SK-N-SH treated with all-trans-retinoic acid at 6 μM for 48 hours (cell line): ENCODE measurements around the gene RDH14.

ENCODE experiments used
- ATAC-seq: fragments of 200-7000 bp; cut with Tn5 transposase; 3 replicates; pipeline ENCODE4 v1.9.1; 2020; ENCODE audit warnings: mild to moderate bottlenecking, moderate library complexity
- ARNTL ChIP-seq: fragments of 450-650 bp; formaldehyde crosslinking; IDR thresholded peaks from 2 replicates; pipeline ENCODE4 v1.5.0; 2020; ENCODE audit warnings: low read depth, mild to moderate bottlenecking, moderate library complexity, borderline replicate concordance
- BACH2 ChIP-seq: fragments of 250-450 bp; sonication (Bioruptor Pico); IDR thresholded peaks from 2 replicates; pipeline ENCODE4 v1.9.0; 2021; ENCODE audit warnings: mild to moderate bottlenecking, borderline replicate concordance
- CSDC2 ChIP-seq: fragments of 250-450 bp; sonication (Bioruptor Pico); IDR thresholded peaks from 2 replicates; pipeline ENCODE4 v1.5.0; 2020; ENCODE audit warnings: mild to moderate bottlenecking, moderate library complexity
- CSRNP3 ChIP-seq: fragments of 250-450 bp; sonication (Bioruptor Pico); IDR thresholded peaks from 2 replicates; pipeline ENCODE4 v1.5.1; 2021; ENCODE audit warnings: mild to moderate bottlenecking, moderate library complexity
- PPARA ChIP-seq: fragments of 250-450 bp; sonication (Bioruptor Pico); IDR thresholded peaks from 2 replicates; pipeline ENCODE4 v1.5.0; 2020; ENCODE audit warnings: mild to moderate bottlenecking, borderline replicate concordance
- TCF4 ChIP-seq: fragments of 250-450 bp; sonication (Bioruptor Pico); IDR thresholded peaks from 2 replicates; pipeline ENCODE4 v1.8.0; 2021; ENCODE audit warnings: mild to moderate bottlenecking, moderate library complexity, borderline replicate concordance
- TOX ChIP-seq: fragments of 250-450 bp; sonication (Bioruptor Pico); IDR thresholded peaks from 2 replicates; pipeline ENCODE4 v1.8.0; 2021; ENCODE audit warnings: mild to moderate bottlenecking, moderate library complexity, borderline replicate concordance
- ZC3H10 ChIP-seq: fragments of 250-450 bp; sonication (Bioruptor Pico); IDR thresholded peaks from 2 replicates; pipeline ENCODE4 v1.5.1; 2021; ENCODE audit warnings: mild to moderate bottlenecking, moderate library complexity
- ZFP3 ChIP-seq: fragments of 250-450 bp; sonication (Bioruptor Pico); IDR thresholded peaks from 2 replicates; pipeline ENCODE4 v1.5.0; 2020; ENCODE audit warnings: mild to moderate bottlenecking, moderate library complexity
- ZFP30 ChIP-seq: fragments of 450-650 bp; formaldehyde crosslinking; IDR thresholded peaks from 2 replicates; pipeline ENCODE4 v1.5.0; 2022; ENCODE audit warnings: mild to moderate bottlenecking, moderate library complexity
- ZNF70 ChIP-seq: fragments of 450-650 bp; formaldehyde crosslinking; IDR thresholded peaks from 2 replicates; pipeline ENCODE4 v1.5.0; 2020; ENCODE audit warnings: mild to moderate bottlenecking, moderate library complexity
- ZNF8 ChIP-seq: fragments of 450-650 bp; formaldehyde crosslinking; IDR thresholded peaks from 2 replicates; pipeline ENCODE4 v1.5.0; 2020; ENCODE audit warnings: mild to moderate bottlenecking, moderate library complexity
- TF ChIP-seq, protein P1 (sequence below): fragments of 250-450 bp; sonication (Bioruptor Pico); IDR thresholded peaks from 2 replicates; pipeline ENCODE4 v1.5.1; 2020; ENCODE audit warnings: low read depth, mild to moderate bottlenecking, moderate library complexity
- TF ChIP-seq, protein P2 (sequence below): fragments of 250-450 bp; sonication (Bioruptor Pico); IDR thresholded peaks from 2 replicates; pipeline ENCODE4 v1.5.0; 2020; ENCODE audit warnings: mild to moderate bottlenecking, moderate library complexity
- TF ChIP-seq, protein P3 (sequence below): fragments of 250-450 bp; sonication (Bioruptor Pico); IDR thresholded peaks from 2 replicates; pipeline ENCODE4 v1.8.0; 2021; ENCODE audit warnings: low read depth, mild to moderate bottlenecking, moderate library complexity, borderline replicate concordance

The RDH14 gene

GRCh38 chr2:18520451-18521425 is 39.7 kb downstream of the RDH14 start:
- no peak for TF ChIP-seq ZC3H10
- TF ChIP-seq, protein P1, sequence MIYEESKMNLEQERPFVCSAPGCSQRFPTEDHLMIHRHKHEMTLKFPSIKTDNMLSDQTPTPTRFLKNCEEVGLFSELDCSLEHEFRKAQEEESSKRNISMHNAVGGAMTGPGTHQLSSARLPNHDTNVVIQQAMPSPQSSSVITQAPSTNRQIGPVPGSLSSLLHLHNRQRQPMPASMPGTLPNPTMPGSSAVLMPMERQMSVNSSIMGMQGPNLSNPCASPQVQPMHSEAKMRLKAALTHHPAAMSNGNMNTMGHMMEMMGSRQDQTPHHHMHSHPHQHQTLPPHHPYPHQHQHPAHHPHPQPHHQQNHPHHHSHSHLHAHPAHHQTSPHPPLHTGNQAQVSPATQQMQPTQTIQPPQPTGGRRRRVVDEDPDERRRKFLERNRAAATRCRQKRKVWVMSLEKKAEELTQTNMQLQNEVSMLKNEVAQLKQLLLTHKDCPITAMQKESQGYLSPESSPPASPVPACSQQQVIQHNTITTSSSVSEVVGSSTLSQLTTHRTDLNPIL (CRISPR knock-in tag) = no peak
- TF ChIP-seq, protein P2, sequence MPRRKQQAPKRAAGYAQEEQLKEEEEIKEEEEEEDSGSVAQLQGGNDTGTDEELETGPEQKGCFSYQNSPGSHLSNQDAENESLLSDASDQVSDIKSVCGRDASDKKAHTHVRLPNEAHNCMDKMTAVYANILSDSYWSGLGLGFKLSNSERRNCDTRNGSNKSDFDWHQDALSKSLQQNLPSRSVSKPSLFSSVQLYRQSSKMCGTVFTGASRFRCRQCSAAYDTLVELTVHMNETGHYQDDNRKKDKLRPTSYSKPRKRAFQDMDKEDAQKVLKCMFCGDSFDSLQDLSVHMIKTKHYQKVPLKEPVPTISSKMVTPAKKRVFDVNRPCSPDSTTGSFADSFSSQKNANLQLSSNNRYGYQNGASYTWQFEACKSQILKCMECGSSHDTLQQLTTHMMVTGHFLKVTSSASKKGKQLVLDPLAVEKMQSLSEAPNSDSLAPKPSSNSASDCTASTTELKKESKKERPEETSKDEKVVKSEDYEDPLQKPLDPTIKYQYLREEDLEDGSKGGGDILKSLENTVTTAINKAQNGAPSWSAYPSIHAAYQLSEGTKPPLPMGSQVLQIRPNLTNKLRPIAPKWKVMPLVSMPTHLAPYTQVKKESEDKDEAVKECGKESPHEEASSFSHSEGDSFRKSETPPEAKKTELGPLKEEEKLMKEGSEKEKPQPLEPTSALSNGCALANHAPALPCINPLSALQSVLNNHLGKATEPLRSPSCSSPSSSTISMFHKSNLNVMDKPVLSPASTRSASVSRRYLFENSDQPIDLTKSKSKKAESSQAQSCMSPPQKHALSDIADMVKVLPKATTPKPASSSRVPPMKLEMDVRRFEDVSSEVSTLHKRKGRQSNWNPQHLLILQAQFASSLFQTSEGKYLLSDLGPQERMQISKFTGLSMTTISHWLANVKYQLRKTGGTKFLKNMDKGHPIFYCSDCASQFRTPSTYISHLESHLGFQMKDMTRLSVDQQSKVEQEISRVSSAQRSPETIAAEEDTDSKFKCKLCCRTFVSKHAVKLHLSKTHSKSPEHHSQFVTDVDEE (CRISPR knock-in tag) = 0 out of 2 replicates have a peak, but pooled peaks have one; percentile 12
- ATAC-seq = peak; percentile 90

GRCh38 chr2:18519914-18520450 is 40.5 kb downstream of the RDH14 start:
- peak; percentile 42 for ATAC-seq
- TF ChIP-seq, protein P3, sequence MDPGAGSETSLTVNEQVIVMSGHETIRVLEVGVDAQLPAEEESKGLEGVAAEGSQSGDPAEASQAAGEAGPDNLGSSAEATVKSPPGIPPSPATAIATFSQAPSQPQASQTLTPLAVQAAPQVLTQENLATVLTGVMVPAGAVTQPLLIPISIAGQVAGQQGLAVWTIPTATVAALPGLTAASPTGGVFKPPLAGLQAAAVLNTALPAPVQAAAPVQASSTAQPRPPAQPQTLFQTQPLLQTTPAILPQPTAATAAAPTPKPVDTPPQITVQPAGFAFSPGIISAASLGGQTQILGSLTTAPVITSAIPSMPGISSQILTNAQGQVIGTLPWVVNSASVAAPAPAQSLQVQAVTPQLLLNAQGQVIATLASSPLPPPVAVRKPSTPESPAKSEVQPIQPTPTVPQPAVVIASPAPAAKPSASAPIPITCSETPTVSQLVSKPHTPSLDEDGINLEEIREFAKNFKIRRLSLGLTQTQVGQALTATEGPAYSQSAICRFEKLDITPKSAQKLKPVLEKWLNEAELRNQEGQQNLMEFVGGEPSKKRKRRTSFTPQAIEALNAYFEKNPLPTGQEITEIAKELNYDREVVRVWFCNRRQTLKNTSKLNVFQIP (CRISPR knock-in tag) = no peak
- TF ChIP-seq ZFP30 (CRISPR knock-in tag) (no peak), ZC3H10 (no peak), ZFP3 (CRISPR knock-in tag) (no peak), BACH2 (CRISPR knock-in tag) (no peak), TOX (CRISPR knock-in tag) (no peak), CSRNP3 (CRISPR knock-in tag) (no peak), CSDC2 (CRISPR knock-in tag) (no peak), ZNF8 (CRISPR knock-in tag) (no peak), ZNF70 (CRISPR knock-in tag) (no peak), TCF4 (CRISPR knock-in tag) (no peak), ARNTL (CRISPR knock-in tag) (no peak), PPARA (CRISPR knock-in tag) (no peak)
- TF ChIP-seq, protein P2 (CRISPR knock-in tag) = no peak
- TF ChIP-seq, protein P1 (CRISPR knock-in tag) = no peak
